Measurements from ENCODE around the gene EFCAB11.

DNA sequence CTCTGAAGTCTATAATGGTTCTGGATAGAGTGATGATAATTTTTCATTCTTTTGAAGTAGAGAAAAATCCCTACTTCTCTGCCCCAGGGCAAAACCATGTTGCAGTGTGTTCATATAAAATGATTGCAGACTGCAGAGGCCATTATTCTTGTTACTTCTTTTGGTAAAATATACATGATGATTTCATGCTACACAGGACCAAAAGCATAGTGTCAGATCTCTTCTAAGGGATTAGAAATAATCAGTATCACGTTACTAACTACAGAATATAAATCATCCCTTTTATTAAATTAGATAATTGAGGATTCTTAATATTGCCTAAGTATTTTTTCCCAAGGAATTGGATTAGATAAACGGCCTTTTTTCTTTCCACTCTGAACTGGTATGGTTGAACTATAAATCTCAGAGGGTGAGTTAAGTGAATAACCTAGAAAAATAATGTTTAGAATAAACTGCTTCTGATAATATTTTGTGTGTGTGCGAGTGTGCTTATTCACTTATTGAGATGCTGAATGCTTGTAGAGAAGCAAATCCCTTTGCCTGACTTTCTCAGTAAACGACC is 156.2 kb downstream of the EFCAB11 start:
- TF ChIP-seq, protein P1, sequence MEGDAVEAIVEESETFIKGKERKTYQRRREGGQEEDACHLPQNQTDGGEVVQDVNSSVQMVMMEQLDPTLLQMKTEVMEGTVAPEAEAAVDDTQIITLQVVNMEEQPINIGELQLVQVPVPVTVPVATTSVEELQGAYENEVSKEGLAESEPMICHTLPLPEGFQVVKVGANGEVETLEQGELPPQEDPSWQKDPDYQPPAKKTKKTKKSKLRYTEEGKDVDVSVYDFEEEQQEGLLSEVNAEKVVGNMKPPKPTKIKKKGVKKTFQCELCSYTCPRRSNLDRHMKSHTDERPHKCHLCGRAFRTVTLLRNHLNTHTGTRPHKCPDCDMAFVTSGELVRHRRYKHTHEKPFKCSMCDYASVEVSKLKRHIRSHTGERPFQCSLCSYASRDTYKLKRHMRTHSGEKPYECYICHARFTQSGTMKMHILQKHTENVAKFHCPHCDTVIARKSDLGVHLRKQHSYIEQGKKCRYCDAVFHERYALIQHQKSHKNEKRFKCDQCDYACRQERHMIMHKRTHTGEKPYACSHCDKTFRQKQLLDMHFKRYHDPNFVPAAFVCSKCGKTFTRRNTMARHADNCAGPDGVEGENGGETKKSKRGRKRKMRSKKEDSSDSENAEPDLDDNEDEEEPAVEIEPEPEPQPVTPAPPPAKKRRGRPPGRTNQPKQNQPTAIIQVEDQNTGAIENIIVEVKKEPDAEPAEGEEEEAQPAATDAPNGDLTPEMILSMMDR (conservative IDR thresholded peaks at IDR 0.05) = no peak
- TF ChIP-seq ZFX (IDR thresholded peaks at IDR 0.05) = no peak

Measured in C4-2B (cell line).